Hepatocyte (in vitro differentiated cells): ENCODE data around the gene HIPK4. TPM values are rescaled to one million over a fixed set of nuclear protein-coding genes. Genes with fewer than 3 reads are reported as not detected.

Experiments
- DNase-seq: peaks from one replicate; pipeline ENCODE4 v3.0.0-alpha.2; 2016; ENCODE audit warnings: low spot score
- H2AFZ ChIP-seq: fragments of 200-600 bp; sonication (generic); 2 replicates; pipeline ENCODE4 v1.6.0; 2016; ENCODE audit warnings: antibody characterized with exemption, mild to moderate bottlenecking
- H3K27ac ChIP-seq: fragments of 200-600 bp; sonication (generic); 2 replicates; pipeline ENCODE4 v1.5.1; 2016; ENCODE audit warnings: mild to moderate bottlenecking
- H3K27me3 ChIP-seq: fragments of 200-600 bp; sonication (generic); 2 replicates; pipeline ENCODE4 v1.6.1; 2016
- H3K36me3 ChIP-seq: fragments of 200-600 bp; sonication (generic); replicated peaks from 2 replicates; pipeline ENCODE4 v1.5.1; 2016; ENCODE audit warnings: low read depth; ENCODE audit not compliant: insufficient read depth
- H3K4me1 ChIP-seq: fragments of 200-600 bp; sonication (generic); 2 replicates; pipeline ENCODE4 v1.5.1; 2016; ENCODE audit warnings: mild to moderate bottlenecking, moderate library complexity; ENCODE audit not compliant: insufficient read depth
- H3K4me2 ChIP-seq: fragments of 200-600 bp; sonication (generic); 2 replicates; pipeline ENCODE4 v1.6.0; 2016
- H3K4me3 ChIP-seq: fragments of 200-600 bp; sonication (generic); 2 replicates; pipeline ENCODE4 v1.5.1; 2016; ENCODE audit warnings: mild to moderate bottlenecking
- H3K79me2 ChIP-seq: fragments of 200-600 bp; sonication (generic); 2 replicates; pipeline ENCODE4 v1.6.0; 2017; ENCODE audit warnings: mild to moderate bottlenecking
- H3K9me2 ChIP-seq: fragments of 200-600 bp; sonication (generic); replicated peaks from 2 replicates; pipeline ENCODE4 v1.6.0; 2017; ENCODE audit warnings: mild to moderate bottlenecking; ENCODE audit not compliant: insufficient read depth
- H3K9me3 ChIP-seq: fragments of 200-600 bp; sonication (generic); 2 replicates; pipeline ENCODE4 v1.5.1; 2016; ENCODE audit warnings: low read depth, mild to moderate bottlenecking
- H4K20me1 ChIP-seq: fragments of 200-600 bp; sonication (generic); 2 replicates; pipeline ENCODE4 v1.6.0; 2016; ENCODE audit warnings: mild to moderate bottlenecking; ENCODE audit not compliant: insufficient read depth, poor library complexity, severe bottlenecking
- CTCF ChIP-seq: fragments of 200-600 bp; sonication (generic); IDR thresholded peaks from 2 replicates; pipeline ENCODE4 v1.5.1; 2016; ENCODE audit warnings: antibody characterized with exemption, mild to moderate bottlenecking; ENCODE audit not compliant: poor library complexity
- EZH2 ChIP-seq: fragments of 200-600 bp; sonication (generic); IDR thresholded peaks from 2 replicates; pipeline ENCODE4 v1.6.1; 2016; ENCODE audit warnings: antibody characterized with exemption, mild to moderate bottlenecking, borderline replicate concordance
- EZH2phosphoT487 ChIP-seq: fragments of 200-600 bp; sonication (generic); IDR thresholded peaks from one replicate; pipeline ENCODE4 v1.6.1; 2018; ENCODE audit warnings: antibody characterized with exemption, mild to moderate bottlenecking, low read depth, moderate library complexity; ENCODE audit not compliant: unreplicated experiment, severe bottlenecking
- whole genome bisulfite sequencing: methylation state at CpG from one replicate; pipeline ENCODE4 v1.1.6; 2016; ENCODE audit warnings: low lambda C conversion rate; ENCODE audit errors: missing lambda C conversion rate; 5-methylcytosine and 5-hydroxymethylcytosine counted together
- polyA plus RNA-seq: library from polyadenylated mRNA; unstranded; fragments of >200 nt; fragmentation: Nextera tagmentation; extraction: Ambion mirVana; gene quantifications from 2 replicates; pipeline ENCODE4 v1.2.1, GENCODE V29; 2016
- total RNA-seq: library from RNA; depleted of rRNA; stranded (reverse); fragments of >200 nt; gene quantifications from 2 replicates; pipeline ENCODE4 v1.2.3, GENCODE V29; 2014

Gene HIPK4
- total and polyA plus RNA-seq, 2 experiments from 2014 or later, result 0.07 to 0.13 TPM

GRCh38 chr19:40369797-40370196, 20.2 kb downstream of the HIPK4 start:
- no peaks in the 10 kb centered on the region for H3K27me3 ChIP-seq
- no peak overlapping the region for H3K27ac ChIP-seq
- WGBS, result 91% methylated on average over 12 of the region's 12 CpGs
- H3K9me3 ChIP-seq, result no peaks in the 10 kb centered on the region
- peaks cover 13% of the 10 kb centered on the region for H3K4me1 ChIP-seq
- no peaks in the 10 kb centered on the region for H3K9me2 ChIP-seq
- no peak overlapping the region for H2AFZ ChIP-seq
- H3K4me3 ChIP-seq, result no peak overlapping the region
- no peaks in the 10 kb centered on the region for H4K20me1 ChIP-seq
- TF ChIP-seq CTCF, result no peak
- no peak for TF ChIP-seq EZH2
- TF ChIP-seq EZH2phosphoT487, result no peak
- no peak overlapping the region for H3K4me2 ChIP-seq
- peaks cover 32% of the 10 kb centered on the region for H3K79me2 ChIP-seq
- H3K36me3 ChIP-seq, result no peaks in the 10 kb centered on the region
- DNase-seq, result no peak

GRCh38 chr19:40367577-40368434, 22.2 kb downstream of the HIPK4 start:
- WGBS, result 85% methylated on average over 16 of the region's 16 CpGs
- no peak for TF ChIP-seq CTCF
- TF ChIP-seq EZH2phosphoT487, result no peak
- no peak for TF ChIP-seq EZH2
- no peak overlapping the region for H2AFZ ChIP-seq
- no peaks in the 10 kb centered on the region for H3K9me2 ChIP-seq
- peaks cover 13% of the 10 kb centered on the region for H3K4me1 ChIP-seq
- H3K27ac ChIP-seq, result no peak overlapping the region
- no peak overlapping the region for H3K4me3 ChIP-seq
- H3K9me3 ChIP-seq, result no peaks in the 10 kb centered on the region
- no peaks in the 10 kb centered on the region for H3K27me3 ChIP-seq
- peaks cover 32% of the 10 kb centered on the region for H3K79me2 ChIP-seq
- H3K4me2 ChIP-seq, result peak overlapping the region; percentile 20
- H3K36me3 ChIP-seq, result no peaks in the 10 kb centered on the region
- no peaks in the 10 kb centered on the region for H4K20me1 ChIP-seq
- no peak for DNase-seq

- 57% methylated on average over 24 of the region's 27 CpGs for WGBS
Measured at GRCh38 chr19:40366697-40367561, 23.1 kb downstream of the HIPK4 start.

More at GRCh38 chr19:40366697-40367561, 23.1 kb downstream of the HIPK4 start:
- TF ChIP-seq CTCF (no peak), EZH2phosphoT487 (no peak), EZH2 (no peak)
- H3K79me2 ChIP-seq, result peaks cover 32% of the 10 kb centered on the region
- peaks cover 13% of the 10 kb centered on the region for H3K4me1 ChIP-seq
- H3K9me2 ChIP-seq, result no peaks in the 10 kb centered on the region
- peak overlapping the region; percentile 75 for H3K27ac ChIP-seq
- no peaks in the 10 kb centered on the region for H3K36me3 ChIP-seq
- H4K20me1 ChIP-seq, result no peaks in the 10 kb centered on the region
- H3K4me3 ChIP-seq, result peak overlapping the region; percentile 29
- no peaks in the 10 kb centered on the region for H3K9me3 ChIP-seq
- DNase-seq, result peak; percentile 74
- H3K4me2 ChIP-seq, result peak overlapping the region; percentile 90
- H2AFZ ChIP-seq, result no peak overlapping the region
- H3K27me3 ChIP-seq, result no peaks in the 10 kb centered on the region
